ENCODE results near the gene ASCC3. TPM values are rescaled to one million over a fixed set of nuclear protein-coding genes. Genes with fewer than 3 reads are reported as not detected.
A peak's percentile ranks its signal among the peaks of the same experiment; 100 is the strongest.
"Not testable (repeated sequence)": the region's sequence is repeated elsewhere in the genome, so short reads cannot be mapped to it uniquely, and the experiment has no call there.

ASCC3 gene
- total RNA-seq = 16.4 TPM

- DNase-seq (ENCODE audit: low read depth in 2 of 3, low spot score in 2 of 3) = peak; percentile 73 to 89 (median 88)
Measured at GRCh38 chr6:100880853-100881706, at the start of gene ASCC3. Gene ASCC3 (minus strand): TSS chr6:100881329. CDS start chr6:100867997, 13,332 bp downstream.

GRCh38 chr6:100925749-100926148 is 44.6 kb upstream of the ASCC3 start:
- DNase-seq (ENCODE audit: low read depth in 2 of 3, low spot score in 2 of 3) = no peak

- DNase-seq (ENCODE audit: low read depth in 2 of 3, low spot score in 2 of 3) = no peak
Measured at GRCh38 chr6:100924534-100925227, 43.6 kb upstream of the ASCC3 start.

GRCh38 chr6:100923481-100924165 is 42.5 kb upstream of the ASCC3 start:
- DNase-seq (ENCODE audit: low read depth in 2 of 3, low spot score in 2 of 3) = no peak

- no peak for DNase-seq (ENCODE audit: low read depth in 2 of 3, low spot score in 2 of 3)
Measured at GRCh38 chr6:100920028-100920605, 39.0 kb upstream of the ASCC3 start.

GRCh38 chr6:100918152-100918551 is 37.0 kb upstream of the ASCC3 start:
- DNase-seq (ENCODE audit: low read depth in 2 of 3, low spot score in 2 of 3) = no peak

GRCh38 chr6:100915876-100916275 is 34.7 kb upstream of the ASCC3 start:
- DNase-seq (ENCODE audit: low read depth in 2 of 3, low spot score in 2 of 3) = no peak

- DNase-seq (ENCODE audit: low read depth in 2 of 3, low spot score in 2 of 3) = no peak
Measured at GRCh38 chr6:100913400-100914276, 32.5 kb upstream of the ASCC3 start.

GRCh38 chr6:100906325-100906724 is 25.2 kb upstream of the ASCC3 start:
- DNase-seq (ENCODE audit: low read depth in 2 of 3, low spot score in 2 of 3) = no peak

- DNase-seq (ENCODE audit: low read depth in 2 of 3, low spot score in 2 of 3) = no peak
Measured at GRCh38 chr6:100905067-100905466, 23.9 kb upstream of the ASCC3 start.

GRCh38 chr6:100904316-100904715 is 23.2 kb upstream of the ASCC3 start:
- DNase-seq (ENCODE audit: low read depth in 2 of 3, low spot score in 2 of 3) = no peak

- no peak for DNase-seq (ENCODE audit: low read depth in 2 of 3, low spot score in 2 of 3)
Measured at GRCh38 chr6:100901582-100901981, 20.5 kb upstream of the ASCC3 start.

GRCh38 chr6:100899202-100899601 is 18.1 kb upstream of the ASCC3 start:
- no peak for DNase-seq (ENCODE audit: low read depth in 2 of 3, low spot score in 2 of 3)

- no peak for DNase-seq (ENCODE audit: low read depth in 2 of 3, low spot score in 2 of 3)
Measured at GRCh38 chr6:100897671-100898070, 16.5 kb upstream of the ASCC3 start.

GRCh38 chr6:100893743-100894142 is 12.6 kb upstream of the ASCC3 start:
- DNase-seq (ENCODE audit: low read depth in 2 of 3, low spot score in 2 of 3) = no peak

- no peak for DNase-seq (ENCODE audit: low read depth in 2 of 3, low spot score in 2 of 3)
Measured at GRCh38 chr6:100892693-100893092, 11.6 kb upstream of the ASCC3 start.

- DNase-seq (ENCODE audit: low read depth in 2 of 3, low spot score in 2 of 3) = no peak
Measured at GRCh38 chr6:100892116-100892515, 11.0 kb upstream of the ASCC3 start.

- no peak for DNase-seq (ENCODE audit: low read depth in 2 of 3, low spot score in 2 of 3)
Measured at GRCh38 chr6:100891079-100891478, 9.9 kb upstream of the ASCC3 start.

GRCh38 chr6:100890646-100891045 is 9.5 kb upstream of the ASCC3 start:
- not testable (repeated sequence) for DNase-seq (ENCODE audit: low read depth in 2 of 3, low spot score in 2 of 3)

GRCh38 chr6:100889351-100889750 is 8.2 kb upstream of the ASCC3 start:
- DNase-seq (ENCODE audit: low read depth in 2 of 3, low spot score in 2 of 3) = no peak

All from hematopoietic multipotent progenitor cell (in vitro differentiated cells).